SK-N-SH treated with all-trans-retinoic acid at 6 μM for 48 hours (cell line): ENCODE data around the gene RASD2.

Experiments used
- ATAC-seq: fragments of 200-7000 bp; cut with Tn5 transposase; 3 replicates; pipeline ENCODE4 v1.9.1; 2020; ENCODE audit warnings: mild to moderate bottlenecking, moderate library complexity
- ARNTL ChIP-seq: fragments of 450-650 bp; formaldehyde crosslinking; IDR thresholded peaks from 2 replicates; pipeline ENCODE4 v1.5.0; 2020; ENCODE audit warnings: low read depth, mild to moderate bottlenecking, moderate library complexity, borderline replicate concordance
- BACH2 ChIP-seq: fragments of 250-450 bp; sonication (Bioruptor Pico); IDR thresholded peaks from 2 replicates; pipeline ENCODE4 v1.9.0; 2021; ENCODE audit warnings: mild to moderate bottlenecking, borderline replicate concordance
- CREB5 ChIP-seq: fragments of 250-450 bp; sonication (Bioruptor Pico); IDR thresholded peaks from 2 replicates; pipeline ENCODE4 v1.5.1; 2020; ENCODE audit warnings: low read depth, mild to moderate bottlenecking, moderate library complexity
- CSDC2 ChIP-seq: fragments of 250-450 bp; sonication (Bioruptor Pico); IDR thresholded peaks from 2 replicates; pipeline ENCODE4 v1.5.0; 2020; ENCODE audit warnings: mild to moderate bottlenecking, moderate library complexity
- ESRRG ChIP-seq: fragments of 250-450 bp; sonication (Bioruptor Pico); IDR thresholded peaks from 2 replicates; pipeline ENCODE4 v1.6.1; 2021; ENCODE audit warnings: mild to moderate bottlenecking
- GLIS3 ChIP-seq: fragments of 250-450 bp; sonication (Bioruptor Pico); IDR thresholded peaks from 2 replicates; pipeline ENCODE4 v1.5.0; 2020; ENCODE audit warnings: mild to moderate bottlenecking, moderate library complexity
- ISL1 ChIP-seq: fragments of 250-450 bp; sonication (Bioruptor Pico); IDR thresholded peaks from 2 replicates; pipeline ENCODE4 v2.1.2; 2022; ENCODE audit warnings: mild to moderate bottlenecking, moderate library complexity
- OSR1 ChIP-seq: fragments of 250-450 bp; sonication (Bioruptor Pico); IDR thresholded peaks from 2 replicates; pipeline ENCODE4 v1.8.0; 2022; ENCODE audit warnings: moderate library complexity, mild to moderate bottlenecking, inconsistent platforms
- POU6F1 ChIP-seq: fragments of 250-450 bp; sonication (Bioruptor Pico); IDR thresholded peaks from 2 replicates; pipeline ENCODE4 v1.8.0; 2021; ENCODE audit warnings: low read depth, mild to moderate bottlenecking, moderate library complexity, borderline replicate concordance
- PPARA ChIP-seq: fragments of 250-450 bp; sonication (Bioruptor Pico); IDR thresholded peaks from 2 replicates; pipeline ENCODE4 v1.5.0; 2020; ENCODE audit warnings: mild to moderate bottlenecking, borderline replicate concordance
- RARB ChIP-seq: fragments of 250-450 bp; sonication (Bioruptor Pico); IDR thresholded peaks from 2 replicates; pipeline ENCODE4 v1.8.0; 2021; ENCODE audit warnings: mild to moderate bottlenecking, moderate library complexity
- SNAI2 ChIP-seq: fragments of 250-450 bp; sonication (Bioruptor Pico); IDR thresholded peaks from 2 replicates; pipeline ENCODE4 v1.5.0; 2020; ENCODE audit warnings: mild to moderate bottlenecking, moderate library complexity
- TCF4 ChIP-seq: fragments of 250-450 bp; sonication (Bioruptor Pico); IDR thresholded peaks from 2 replicates; pipeline ENCODE4 v1.8.0; 2021; ENCODE audit warnings: mild to moderate bottlenecking, moderate library complexity, borderline replicate concordance
- TOX ChIP-seq: fragments of 250-450 bp; sonication (Bioruptor Pico); IDR thresholded peaks from 2 replicates; pipeline ENCODE4 v1.8.0; 2021; ENCODE audit warnings: mild to moderate bottlenecking, moderate library complexity, borderline replicate concordance
- TSHZ2 ChIP-seq: fragments of 250-450 bp; sonication (Bioruptor Pico); IDR thresholded peaks from 2 replicates; pipeline ENCODE4 v1.5.0; 2020; ENCODE audit warnings: mild to moderate bottlenecking, moderate library complexity
- ZC3H10 ChIP-seq: fragments of 250-450 bp; sonication (Bioruptor Pico); IDR thresholded peaks from 2 replicates; pipeline ENCODE4 v1.5.1; 2021; ENCODE audit warnings: mild to moderate bottlenecking, moderate library complexity
- ZFP3 ChIP-seq: fragments of 250-450 bp; sonication (Bioruptor Pico); IDR thresholded peaks from 2 replicates; pipeline ENCODE4 v1.5.0; 2020; ENCODE audit warnings: mild to moderate bottlenecking, moderate library complexity
- ZFP30 ChIP-seq: fragments of 450-650 bp; formaldehyde crosslinking; IDR thresholded peaks from 2 replicates; pipeline ENCODE4 v1.5.0; 2022; ENCODE audit warnings: mild to moderate bottlenecking, moderate library complexity
- ZNF8 ChIP-seq: fragments of 450-650 bp; formaldehyde crosslinking; IDR thresholded peaks from 2 replicates; pipeline ENCODE4 v1.5.0; 2020; ENCODE audit warnings: mild to moderate bottlenecking, moderate library complexity
- TF ChIP-seq, protein P1 (sequence below): fragments of 250-450 bp; sonication (Bioruptor Pico); IDR thresholded peaks from 2 replicates; pipeline ENCODE4 v1.8.0; 2020; ENCODE audit warnings: mild to moderate bottlenecking, moderate library complexity, borderline replicate concordance
- TF ChIP-seq, protein P2 (sequence below): fragments of 250-450 bp; sonication (Bioruptor Pico); IDR thresholded peaks from 2 replicates; pipeline ENCODE4 v1.5.1; 2021; ENCODE audit warnings: mild to moderate bottlenecking, moderate library complexity

Gene RASD2

GRCh38 chr22:35531202-35531601 is 9.4 kb upstream of the RASD2 start:
- no peak for ATAC-seq
- TF ChIP-seq ZNF8 (CRISPR knock-in tag) (no peak), TCF4 (CRISPR knock-in tag) (no peak), ZFP3 (CRISPR knock-in tag) (no peak), ESRRG (CRISPR knock-in tag) (no peak), ZC3H10 (CRISPR knock-in tag) (no peak)

DNA sequence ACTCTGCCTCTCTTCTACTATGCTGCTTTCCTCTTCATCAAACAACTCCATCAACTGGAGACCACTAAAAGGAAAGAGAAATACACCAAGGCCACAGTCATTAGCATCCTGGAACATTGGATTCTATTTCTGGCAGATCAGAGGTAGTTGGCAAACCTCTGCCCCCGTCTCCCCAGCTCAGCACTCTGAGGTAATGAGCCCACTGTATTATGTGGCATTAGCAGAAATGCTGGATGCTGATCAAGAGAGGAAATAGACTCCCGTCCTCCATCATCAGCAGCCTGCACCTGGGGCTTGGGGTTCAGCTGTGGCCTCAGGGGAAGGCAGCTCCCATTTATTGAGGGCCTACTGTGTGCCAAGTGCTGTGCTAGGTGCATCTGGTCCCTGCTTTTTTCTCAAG is 9.0 kb upstream of the RASD2 start:
- ATAC-seq = no peak
- TF ChIP-seq ESRRG (CRISPR knock-in tag) (no peak), TSHZ2 (no peak), ZNF8 (CRISPR knock-in tag) (no peak), POU6F1 (CRISPR knock-in tag) (no peak), ISL1 (CRISPR knock-in tag) (no peak), GLIS3 (no peak), ZC3H10 (CRISPR knock-in tag) (no peak), CSDC2 (CRISPR knock-in tag) (no peak), BACH2 (CRISPR knock-in tag) (no peak), OSR1 (CRISPR knock-in tag) (no peak), PPARA (CRISPR knock-in tag) (no peak), ZFP3 (CRISPR knock-in tag) (no peak), TCF4 (CRISPR knock-in tag) (no peak), ARNTL (CRISPR knock-in tag) (no peak), TOX (CRISPR knock-in tag) (no peak), ZFP30 (no peak)
- TF ChIP-seq, protein P1, sequence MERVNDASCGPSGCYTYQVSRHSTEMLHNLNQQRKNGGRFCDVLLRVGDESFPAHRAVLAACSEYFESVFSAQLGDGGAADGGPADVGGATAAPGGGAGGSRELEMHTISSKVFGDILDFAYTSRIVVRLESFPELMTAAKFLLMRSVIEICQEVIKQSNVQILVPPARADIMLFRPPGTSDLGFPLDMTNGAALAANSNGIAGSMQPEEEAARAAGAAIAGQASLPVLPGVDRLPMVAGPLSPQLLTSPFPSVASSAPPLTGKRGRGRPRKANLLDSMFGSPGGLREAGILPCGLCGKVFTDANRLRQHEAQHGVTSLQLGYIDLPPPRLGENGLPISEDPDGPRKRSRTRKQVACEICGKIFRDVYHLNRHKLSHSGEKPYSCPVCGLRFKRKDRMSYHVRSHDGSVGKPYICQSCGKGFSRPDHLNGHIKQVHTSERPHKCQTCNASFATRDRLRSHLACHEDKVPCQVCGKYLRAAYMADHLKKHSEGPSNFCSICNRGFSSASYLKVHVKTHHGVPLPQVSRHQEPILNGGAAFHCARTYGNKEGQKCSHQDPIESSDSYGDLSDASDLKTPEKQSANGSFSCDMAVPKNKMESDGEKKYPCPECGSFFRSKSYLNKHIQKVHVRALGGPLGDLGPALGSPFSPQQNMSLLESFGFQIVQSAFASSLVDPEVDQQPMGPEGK (CRISPR knock-in tag) = no peak
- TF ChIP-seq, protein P2, sequence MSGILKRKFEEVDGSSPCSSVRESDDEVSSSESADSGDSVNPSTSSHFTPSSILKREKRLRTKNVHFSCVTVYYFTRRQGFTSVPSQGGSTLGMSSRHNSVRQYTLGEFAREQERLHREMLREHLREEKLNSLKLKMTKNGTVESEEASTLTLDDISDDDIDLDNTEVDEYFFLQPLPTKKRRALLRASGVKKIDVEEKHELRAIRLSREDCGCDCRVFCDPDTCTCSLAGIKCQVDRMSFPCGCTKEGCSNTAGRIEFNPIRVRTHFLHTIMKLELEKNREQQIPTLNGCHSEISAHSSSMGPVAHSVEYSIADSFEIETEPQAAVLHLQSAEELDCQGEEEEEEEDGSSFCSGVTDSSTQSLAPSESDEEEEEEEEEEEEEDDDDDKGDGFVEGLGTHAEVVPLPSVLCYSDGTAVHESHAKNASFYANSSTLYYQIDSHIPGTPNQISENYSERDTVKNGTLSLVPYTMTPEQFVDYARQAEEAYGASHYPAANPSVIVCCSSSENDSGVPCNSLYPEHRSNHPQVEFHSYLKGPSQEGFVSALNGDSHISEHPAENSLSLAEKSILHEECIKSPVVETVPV (CRISPR knock-in tag) = no peak

- ATAC-seq = no peak
These were observed 7.1 kb upstream of the RASD2 start for GRCh38 chr22:35533365-35534029.

More at GRCh38 chr22:35533365-35534029, 7.1 kb upstream of the RASD2 start:
- no peak for TF ChIP-seq ZC3H10 (CRISPR knock-in tag)
- no peak for TF ChIP-seq POU6F1 (CRISPR knock-in tag)
- TF ChIP-seq OSR1 (CRISPR knock-in tag) = no peak
- no peak for TF ChIP-seq ZFP3 (CRISPR knock-in tag)
- no peak for TF ChIP-seq ESRRG (CRISPR knock-in tag)
- no peak for TF ChIP-seq TSHZ2
- TF ChIP-seq SNAI2 = no peak
- no peak for TF ChIP-seq CREB5 (CRISPR knock-in tag)
- TF ChIP-seq RARB (CRISPR knock-in tag) = no peak
- no peak for TF ChIP-seq BACH2 (CRISPR knock-in tag)
- no peak for TF ChIP-seq ZFP30
- TF ChIP-seq, all 23 proteins: peak for 0
